SK-N-MC (cell line): ENCODE data around the gene TPPP.
"Not testable (repeated sequence)": the region's sequence is repeated elsewhere in the genome, so short reads cannot be mapped to it uniquely, and the experiment has no call there.

Experiments used
- DNase-seq: peaks from one replicate; pipeline ENCODE4 v3.0.0-alpha.2; 2011; ENCODE audit warnings: low read depth, low spot score
- H3K27ac ChIP-seq: fragments of 200-600 bp; sonication (generic); 2 replicates; pipeline ENCODE4 v1.5.1; 2016; ENCODE audit warnings: mixed run types
- H3K36me3 ChIP-seq: fragments of 200-600 bp; sonication (generic); 2 replicates; pipeline ENCODE4 v1.6.1; 2017; ENCODE audit warnings: antibody characterized with exemption, low read length, mixed read lengths; ENCODE audit not compliant: insufficient read depth
- H3K4me3 ChIP-seq: fragments of 200-600 bp; sonication (generic); 2 replicates; pipeline ENCODE4 v1.5.1; 2016
- H3K9ac ChIP-seq: fragments of 200-600 bp; sonication (generic); 2 replicates; pipeline ENCODE4 v1.8.0; 2017; ENCODE audit warnings: mixed run types, mixed read lengths; ENCODE audit not compliant: insufficient read length
- H3K9me3 ChIP-seq: fragments of 200-600 bp; sonication (generic); 2 replicates; pipeline ENCODE4 v1.6.1; 2017; ENCODE audit warnings: low read depth, mild to moderate bottlenecking, antibody characterized with exemption, low read length, moderate library complexity, mixed read lengths
- EZH2 ChIP-seq: fragments of 200-600 bp; sonication (generic); IDR thresholded peaks from one replicate; pipeline ENCODE4 v1.6.1; 2017; ENCODE audit warnings: antibody characterized with exemption
- FOXP2 ChIP-seq: optimal IDR thresholded peaks from 2 replicates; pipeline ENCODE3; 2011; ENCODE audit warnings: mild to moderate bottlenecking, moderate library complexity; ENCODE audit not compliant: insufficient read depth; ENCODE audit errors: extremely low read length, control extremely low read depth
- POLR2AphosphoS5 ChIP-seq: IDR thresholded peaks from 2 replicates; pipeline ENCODE4 v1.6.1; 2012; ENCODE audit warnings: mild to moderate bottlenecking, low read depth, low read length, borderline replicate concordance

The TPPP gene

DNA sequence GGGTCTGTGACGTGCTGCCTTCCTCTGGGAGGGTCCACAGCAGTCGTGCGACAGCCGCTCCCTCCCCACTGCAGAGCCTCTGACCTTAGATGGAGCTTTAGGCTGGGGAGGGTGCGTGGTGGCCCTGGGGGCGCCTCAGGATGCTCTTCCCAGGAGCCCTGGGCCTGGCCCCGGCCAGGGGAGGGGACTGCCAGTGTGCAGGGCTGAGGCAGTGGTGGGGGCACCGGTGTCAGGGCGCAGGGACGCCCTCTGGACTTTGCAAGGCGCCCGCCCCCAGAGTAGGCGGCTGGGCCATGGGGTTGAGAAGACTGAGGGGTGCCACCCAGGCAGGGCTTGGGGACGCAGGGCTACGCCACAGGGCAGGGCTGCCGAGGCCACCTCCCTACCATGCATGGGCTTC, 14.6 kb downstream of the TPPP start:
- H3K27ac ChIP-seq, DNase-seq, H3K9ac ChIP-seq, H3K9me3 ChIP-seq, H3K36me3 ChIP-seq, H3K4me3 ChIP-seq: not testable (repeated sequence)

DNA sequence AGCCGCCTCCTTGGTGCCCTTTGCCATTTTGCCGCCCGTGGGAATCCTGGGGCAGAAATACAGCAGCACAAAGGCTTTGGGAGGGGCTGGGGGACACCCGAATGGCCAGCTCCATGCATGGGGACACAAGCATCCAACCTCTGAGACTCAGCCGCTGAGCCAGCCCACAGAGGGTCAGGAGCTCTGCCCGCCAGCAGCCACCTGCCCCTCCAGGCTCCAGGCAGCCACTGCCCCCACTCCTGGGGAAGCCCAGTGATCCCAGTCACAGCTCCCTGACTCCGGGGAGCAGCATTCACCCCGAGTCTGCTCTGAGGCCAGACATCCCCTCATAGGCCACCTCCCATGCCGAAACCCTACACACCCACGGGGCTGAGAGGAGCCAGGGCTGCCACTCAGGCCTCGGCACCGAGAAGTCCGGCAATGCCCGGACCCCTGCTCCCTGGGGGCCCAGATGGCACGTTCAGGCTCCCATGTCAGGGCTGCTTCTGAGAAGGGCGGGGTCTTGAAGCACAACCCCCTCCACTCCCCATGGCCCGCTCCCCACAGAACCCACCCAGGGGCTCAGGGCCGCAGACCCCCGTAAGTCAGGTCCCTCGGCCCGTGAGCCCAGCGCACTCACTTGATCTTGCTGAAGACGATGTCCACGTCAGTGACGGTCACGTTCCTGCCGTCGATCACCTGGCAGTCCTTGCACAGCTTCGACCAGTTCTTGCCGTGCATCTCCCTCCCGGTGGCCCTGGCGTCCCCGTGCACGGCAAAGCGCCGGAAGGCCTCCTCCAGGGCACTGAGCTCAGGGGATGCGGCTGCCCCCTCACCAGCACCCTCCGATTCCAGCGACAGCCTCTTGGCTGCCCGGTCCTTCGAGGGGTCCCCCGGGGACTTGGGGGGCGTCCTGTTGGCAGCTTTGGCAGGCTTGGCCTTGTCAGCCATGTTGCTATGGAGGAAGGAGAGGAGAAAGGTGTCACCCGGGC, 15.7 kb downstream of the TPPP start:
- Histone ChIP-seq H3K9ac (no peak overlapping the region), H3K27ac (no peak overlapping the region), H3K4me3 (no peak overlapping the region), H3K9me3 (no peaks in the 10 kb centered on the region), H3K36me3 (no peaks in the 10 kb centered on the region)
- TF ChIP-seq FOXP2 (no peak), EZH2 (no peak), POLR2AphosphoS5 (no peak)
- no peak for DNase-seq

DNA sequence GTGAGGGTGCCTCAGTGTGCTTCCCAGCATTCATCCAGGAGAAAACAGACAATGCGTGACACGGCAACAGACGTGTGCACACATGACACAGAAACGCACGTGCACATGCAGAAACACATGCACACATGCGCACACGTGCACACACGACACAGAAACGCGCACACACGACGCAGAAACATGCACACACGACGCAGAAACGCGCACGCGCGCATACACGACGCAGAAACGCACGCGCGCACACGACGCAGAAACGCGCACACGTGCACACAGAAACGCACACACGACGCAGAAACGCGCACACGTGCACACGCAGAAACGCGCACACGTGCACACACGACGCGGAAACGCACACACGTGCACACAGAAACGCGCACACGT, 16.5 kb downstream of the TPPP start:
- Histone ChIP-seq H3K36me3 (no peaks in the 10 kb centered on the region), H3K9ac (no peak overlapping the region), H3K9me3 (no peaks in the 10 kb centered on the region), H3K4me3 (no peak overlapping the region), H3K27ac (no peak overlapping the region)
- TF ChIP-seq FOXP2 (no peak), EZH2 (no peak), POLR2AphosphoS5 (no peak)
- no peak for DNase-seq

DNA sequence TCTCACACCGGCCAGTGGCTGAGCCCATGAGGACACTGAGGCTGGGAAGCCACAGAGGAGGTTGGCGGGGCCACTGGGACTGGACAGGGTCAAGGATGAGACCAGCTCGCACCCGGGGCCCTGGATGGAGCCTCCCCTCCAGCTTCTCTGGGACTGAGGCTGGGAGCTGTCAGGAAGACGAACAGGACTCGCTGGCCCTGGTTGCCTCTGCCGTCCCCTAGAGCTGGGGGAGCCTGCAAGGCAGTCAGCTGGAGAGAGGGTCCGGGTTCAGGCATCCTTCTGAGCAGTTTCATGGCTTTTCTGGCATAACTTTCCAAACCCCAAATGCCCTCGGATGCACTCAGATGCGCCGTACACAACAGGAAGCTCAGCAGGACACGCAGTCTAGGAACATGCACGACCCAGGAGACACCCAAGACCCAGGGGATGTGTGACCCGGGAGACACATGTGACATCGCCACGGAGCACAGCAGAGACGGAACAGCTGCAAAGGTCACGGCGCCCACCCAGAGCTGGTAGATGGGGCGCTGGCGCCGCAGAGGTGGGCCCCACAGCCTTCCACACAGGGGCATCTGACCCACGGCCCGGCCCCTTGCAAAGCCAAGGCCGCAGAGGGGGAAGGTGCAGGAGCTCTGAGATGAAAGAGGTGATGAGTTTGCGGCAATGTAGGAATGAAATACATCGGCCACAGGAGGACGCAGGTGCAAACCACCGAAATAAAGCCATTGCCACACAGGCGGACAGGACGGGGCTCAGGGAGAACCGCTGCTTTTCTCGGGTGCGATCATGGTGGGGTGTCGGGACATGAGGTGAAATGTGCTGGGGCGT, 17.1 kb downstream of the TPPP start:
- H3K9me3 ChIP-seq: no peaks in the 10 kb centered on the region
- H3K9ac ChIP-seq: no peak overlapping the region
- no peak overlapping the region for H3K4me3 ChIP-seq
- H3K27ac ChIP-seq: no peak overlapping the region
- no peaks in the 10 kb centered on the region for H3K36me3 ChIP-seq
- no peak for TF ChIP-seq FOXP2
- TF ChIP-seq POLR2AphosphoS5: no peak
- TF ChIP-seq EZH2: no peak
- DNase-seq: no peak

DNA sequence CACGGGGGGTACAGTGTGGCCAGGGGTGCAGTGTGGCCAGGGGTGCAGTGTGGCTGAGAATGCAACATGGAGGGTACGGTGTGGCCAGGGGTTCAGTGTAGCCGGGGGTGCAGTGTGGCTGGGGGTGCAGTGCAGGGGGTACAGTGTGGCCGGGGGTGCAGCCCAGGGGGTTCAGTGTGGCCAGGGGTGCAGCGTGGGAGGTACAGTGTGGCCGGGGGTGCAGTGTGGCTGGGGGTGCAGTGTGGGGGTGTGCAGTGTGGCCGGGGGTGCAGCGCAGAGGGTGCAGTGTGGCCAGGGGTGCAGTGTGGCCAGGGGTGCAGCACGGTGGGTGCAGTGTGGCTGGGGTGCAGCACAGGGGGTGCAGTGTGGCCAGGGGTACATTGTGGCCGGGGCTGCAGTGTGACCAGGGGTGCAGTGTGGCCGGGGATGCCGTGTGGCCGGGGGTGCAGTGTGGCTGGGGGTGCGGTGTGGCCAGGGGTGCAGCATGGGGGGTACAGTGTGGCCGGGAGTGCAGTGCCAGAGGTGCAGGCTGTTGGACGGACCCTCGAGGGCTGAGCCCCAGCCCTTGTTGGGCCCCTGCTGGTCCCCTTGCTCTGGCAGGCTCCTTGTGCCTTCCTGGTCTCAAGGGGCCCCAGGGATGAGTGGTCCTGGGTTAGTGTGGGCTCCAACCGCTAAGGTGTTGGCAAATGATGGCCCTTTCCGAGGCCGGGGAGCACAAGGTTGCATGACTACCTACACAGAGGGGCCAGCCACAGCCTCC, 17.9 kb downstream of the TPPP start:
- Histone ChIP-seq H3K4me3 (no peak overlapping the region), H3K9me3 (no peaks in the 10 kb centered on the region), H3K27ac (no peak overlapping the region), H3K9ac (no peak overlapping the region), H3K36me3 (no peaks in the 10 kb centered on the region)
- TF ChIP-seq POLR2AphosphoS5: no peak
- no peak for TF ChIP-seq EZH2
- no peak for TF ChIP-seq FOXP2
- DNase-seq: no peak

DNA sequence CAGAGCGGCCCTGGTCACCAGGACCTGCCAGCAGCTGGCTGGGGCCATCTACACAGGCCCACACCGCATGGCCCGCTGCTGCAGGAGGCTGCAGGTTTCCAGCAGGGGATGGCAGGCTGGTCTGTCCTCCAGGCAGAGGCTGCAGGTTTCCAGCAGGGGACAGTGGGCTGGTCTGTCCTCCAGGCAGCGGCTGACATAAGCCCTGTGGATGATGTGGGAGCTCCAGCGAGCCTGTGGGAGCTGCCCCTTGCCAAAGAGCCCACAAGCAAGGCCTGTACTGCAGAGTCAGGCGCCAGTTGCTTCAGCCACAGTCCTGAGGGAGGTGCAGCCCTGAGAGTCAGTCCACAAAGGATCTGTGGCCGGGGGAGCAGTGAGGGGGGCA, 18.5 kb downstream of the TPPP start:
- TF ChIP-seq POLR2AphosphoS5 (no peak), EZH2 (no peak), FOXP2 (no peak)
- no peaks in the 10 kb centered on the region for H3K36me3 ChIP-seq
- H3K9ac ChIP-seq: no peak overlapping the region
- H3K4me3 ChIP-seq: no peak overlapping the region
- no peak for DNase-seq
- no peaks in the 10 kb centered on the region for H3K9me3 ChIP-seq
- H3K27ac ChIP-seq: no peak overlapping the region

DNA sequence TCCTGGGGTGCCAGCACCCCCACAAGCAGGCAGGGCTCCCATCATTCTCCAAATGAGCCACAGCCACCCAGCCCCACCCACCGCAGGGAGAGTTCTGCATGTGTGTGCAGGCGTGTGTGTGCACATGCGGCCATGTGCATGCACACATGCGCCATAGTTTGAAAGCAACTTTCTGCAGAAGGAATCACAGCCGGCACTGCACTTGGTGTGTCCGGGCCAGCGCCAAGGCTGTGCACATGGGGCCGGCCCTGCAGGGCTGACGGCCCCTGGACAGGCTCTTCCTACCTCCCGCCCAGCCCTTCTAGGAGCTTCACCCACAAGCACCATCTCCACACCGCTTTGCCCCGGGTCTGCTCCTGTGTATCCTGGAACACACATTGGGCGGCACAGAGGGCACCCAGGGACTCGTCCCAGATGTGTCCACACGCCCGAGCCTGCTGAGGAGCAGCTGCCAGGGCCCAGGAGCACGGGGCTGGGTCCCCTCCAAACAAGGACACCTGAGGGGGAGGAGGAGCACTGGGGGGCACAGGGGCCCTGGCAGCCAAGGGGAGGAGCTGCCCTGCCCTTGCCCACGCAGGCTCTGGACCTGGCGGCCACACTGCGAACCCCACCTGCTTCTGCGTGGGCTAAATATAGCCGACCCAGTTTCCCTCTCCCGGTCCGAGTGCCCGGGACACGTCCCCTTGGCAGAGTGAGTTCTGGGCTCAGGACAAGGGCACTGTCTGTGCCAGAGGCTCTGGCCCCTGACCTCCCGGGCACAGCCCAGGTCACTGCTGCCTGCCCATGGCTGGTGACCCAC, 19.1 kb downstream of the TPPP start:
- no peak overlapping the region for H3K4me3 ChIP-seq
- H3K36me3 ChIP-seq: no peaks in the 10 kb centered on the region
- TF ChIP-seq FOXP2 (no peak), EZH2 (no peak), POLR2AphosphoS5 (no peak)
- DNase-seq: no peak
- H3K27ac ChIP-seq: no peak overlapping the region
- no peak overlapping the region for H3K9ac ChIP-seq
- no peaks in the 10 kb centered on the region for H3K9me3 ChIP-seq
